ENCODE results near the gene XG. TPM values are rescaled to one million over a fixed set of nuclear protein-coding genes. Genes with fewer than 3 reads are reported as not detected.

XG gene
- total and polyA plus RNA-seq, 9 of the 15 experiments (the other 6 are each of a cell fraction or from before 2014, with no cell fraction given): 0.03 to 0.12 TPM; not detected in 7

DNA sequence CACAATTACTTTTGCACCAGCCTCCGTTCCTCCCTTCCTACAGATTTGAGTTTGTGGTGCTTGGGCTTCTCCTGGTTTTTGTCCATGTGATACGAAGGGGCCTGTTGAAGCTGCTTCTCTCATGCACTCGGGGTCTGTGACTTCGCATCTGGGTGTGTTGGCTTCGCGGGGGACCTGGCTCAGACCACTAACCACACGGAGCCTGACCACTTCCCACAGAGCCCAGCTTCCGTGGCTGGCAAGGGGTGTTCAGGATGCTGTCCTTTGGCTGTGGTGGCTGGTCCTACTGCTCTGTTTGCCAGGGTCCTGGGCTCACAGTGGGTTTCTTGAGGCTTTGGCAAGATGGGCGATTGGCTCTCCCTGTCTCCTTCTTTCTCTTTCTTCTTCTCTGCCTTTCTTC, 19.8 kb upstream of the XG start:
- intact Hi-C loops (cut with micrococcal nuclease) (no loop called here), in situ Hi-C loops (cut with MboI) (no loop called here)
- no TSS peak for BruUV-seq (replicated peaks)
- Histone ChIP-seq H3K27me3 (ENCODE audit: control insufficient read depth in 2 of 2, insufficient read depth in 2 of 2, low read length in 2 of 2) (no peaks in the 10 kb centered on the region), H3K9me3 (replicated peaks; ENCODE audit: control insufficient read depth, insufficient read depth, low read depth, low read length) (0 out of 2 replicates have a peak, but pooled peaks cover 1% of the 10 kb centered on the region), H3K9ac (ENCODE audit: insufficient read depth in 1 of 2, low read depth in 2 of 2, low read length in 2 of 2) (no peak overlapping the region), H3K36me3 (ENCODE audit: control insufficient read depth, insufficient read depth, low read length) (no peaks in the 10 kb centered on the region), H3K27ac (ENCODE audit: extremely low read depth, low read depth, low read length) (no peak overlapping the region), H3K4me1 (replicated peaks in 1 of 2; ENCODE audit: control insufficient read depth in 2 of 2, insufficient read depth in 2 of 2, low read length in 2 of 2) (no peaks in the 10 kb centered on the region), H3K9me1 (ENCODE audit: control insufficient read depth, insufficient read depth, low read length) (no peaks in the 10 kb centered on the region), H3K79me2 (ENCODE audit: control insufficient read depth, insufficient read depth, low read length) (no peaks in the 10 kb centered on the region), H3K4me3 (no peak overlapping the region), H2AFZ (ENCODE audit: low read depth, low read length) (no peak overlapping the region), H3K4me2 (ENCODE audit: insufficient read depth, low read length) (no peak overlapping the region), H4K20me1 (replicated peaks; ENCODE audit: control insufficient read depth, insufficient read depth, low read length) (no peaks in the 10 kb centered on the region)
- 33% methylated on average over 6 of the region's 9 CpGs for whole genome bisulfite sequencing (ENCODE audit: insufficient coverage, low coverage, missing lambda C conversion rate)
- ATAC-seq (no peak), DNase-seq (ENCODE audit: extremely low read depth in 1 of 4, low spot score in 3 of 4) (no peak), FAIRE-seq (no peak)
- POLR2A ChIA-PET: no interaction called here
- CTCF ChIA-PET (ENCODE audit: low intra/inter-chr PET ratio): no interaction called here
- no peak for TF ChIP-seq ADNP (tag; IDR thresholded peaks at IDR 0.05)
- TF ChIP-seq SAFB (IDR thresholded peaks at IDR 0.05; ENCODE audit: borderline replicate concordance, low read depth, low read length): no peak
- TF ChIP-seq, protein P1, sequence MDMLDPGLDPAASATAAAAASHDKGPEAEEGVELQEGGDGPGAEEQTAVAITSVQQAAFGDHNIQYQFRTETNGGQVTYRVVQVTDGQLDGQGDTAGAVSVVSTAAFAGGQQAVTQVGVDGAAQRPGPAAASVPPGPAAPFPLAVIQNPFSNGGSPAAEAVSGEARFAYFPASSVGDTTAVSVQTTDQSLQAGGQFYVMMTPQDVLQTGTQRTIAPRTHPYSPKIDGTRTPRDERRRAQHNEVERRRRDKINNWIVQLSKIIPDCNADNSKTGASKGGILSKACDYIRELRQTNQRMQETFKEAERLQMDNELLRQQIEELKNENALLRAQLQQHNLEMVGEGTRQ (CRISPR knock-in tag; IDR thresholded peaks at IDR 0.05): no peak
- no peak for TF ChIP-seq RAD51 (IDR thresholded peaks at IDR 0.05; ENCODE audit: borderline replicate concordance, low read depth)
- TF ChIP-seq THAP7 (CRISPR knock-in tag; IDR thresholded peaks at IDR 0.05): no peak
- no peak for TF ChIP-seq HNRNPLL (IDR thresholded peaks at IDR 0.05; ENCODE audit: low read depth, low read length, poor library complexity, severe bottlenecking)
- no peak for TF ChIP-seq SNAPC5 (CRISPR knock-in tag; IDR thresholded peaks at IDR 0.05)
- TF ChIP-seq USF1 (CRISPR knock-in tag; IDR thresholded peaks at IDR 0.05): no peak
- TF ChIP-seq DPF2 (IDR thresholded peaks at IDR 0.05): no peak
- no peak for TF ChIP-seq MAFG (tag; conservative IDR thresholded peaks at IDR 0.05)
- TF ChIP-seq ZNF592 (IDR thresholded peaks at IDR 0.05): no peak
- TF ChIP-seq ATF7 (IDR thresholded peaks at IDR 0.05): no peak
- TF ChIP-seq MYNN (IDR thresholded peaks at IDR 0.05): no peak
- no peak for TF ChIP-seq MYNN (CRISPR knock-in tag; IDR thresholded peaks at IDR 0.05)
- no peak for TF ChIP-seq ATF2 (CRISPR knock-in tag; IDR thresholded peaks at IDR 0.05)
- TF ChIP-seq PCBP2 (IDR thresholded peaks at IDR 0.05; ENCODE audit: low read depth, low read length, poor library complexity, severe bottlenecking): no peak
- TF ChIP-seq ZNF589 (CRISPR knock-in tag; IDR thresholded peaks at IDR 0.05; ENCODE audit: low read depth): no peak
